Pons (tissue), 1 donor: ENCODE results near the gene ZBTB5.
"Not testable (repeated sequence)": the region's sequence is repeated elsewhere in the genome, so short reads cannot be mapped to it uniquely, and the experiment has no call there.

Experiments
- DNase-seq: peaks from one replicate; pipeline ENCODE4 v3.0.0-alpha.2; 2016; ENCODE audit warnings: low spot score

Gene ZBTB5

DNA sequence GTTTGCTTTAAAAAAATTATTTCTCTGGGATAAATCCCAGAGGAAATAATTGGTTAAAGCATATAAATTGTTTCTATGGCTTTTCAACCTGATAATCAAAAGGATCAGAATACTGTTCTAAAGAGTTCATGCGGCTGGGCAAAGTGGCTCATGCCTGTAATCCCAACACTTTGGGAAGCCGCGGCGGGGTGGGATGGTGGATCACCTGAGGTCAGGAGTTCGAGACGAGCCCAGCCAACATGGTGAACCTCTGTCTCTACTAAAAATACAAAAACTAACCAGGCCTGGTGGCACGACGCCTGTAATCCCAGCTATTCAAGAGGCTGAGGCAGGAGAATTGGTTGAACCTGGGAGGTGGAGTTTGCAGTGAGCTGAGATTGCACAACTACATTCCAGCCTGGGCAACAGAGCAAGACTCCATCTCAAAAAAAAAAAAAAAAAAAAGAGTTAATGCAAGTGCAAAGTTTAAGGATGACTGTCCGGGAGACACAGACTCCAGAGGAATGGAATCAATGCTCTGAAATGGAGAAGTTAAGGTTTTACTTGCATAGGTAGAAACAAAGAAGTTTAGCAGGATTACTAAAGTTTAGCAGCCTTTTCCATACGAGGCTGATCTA is 59.4 kb downstream of the ZBTB5 start:
- DNase-seq: no peak

GRCh38 chr9:37405350-37405749 is 59.9 kb downstream of the ZBTB5 start:
- no peak for DNase-seq

GRCh38 chr9:37404590-37404989 is 60.7 kb downstream of the ZBTB5 start:
- no peak for DNase-seq

- DNase-seq: no peak
Observed at GRCh38 chr9:37399336-37399735, 65.9 kb downstream of the ZBTB5 start.

DNA sequence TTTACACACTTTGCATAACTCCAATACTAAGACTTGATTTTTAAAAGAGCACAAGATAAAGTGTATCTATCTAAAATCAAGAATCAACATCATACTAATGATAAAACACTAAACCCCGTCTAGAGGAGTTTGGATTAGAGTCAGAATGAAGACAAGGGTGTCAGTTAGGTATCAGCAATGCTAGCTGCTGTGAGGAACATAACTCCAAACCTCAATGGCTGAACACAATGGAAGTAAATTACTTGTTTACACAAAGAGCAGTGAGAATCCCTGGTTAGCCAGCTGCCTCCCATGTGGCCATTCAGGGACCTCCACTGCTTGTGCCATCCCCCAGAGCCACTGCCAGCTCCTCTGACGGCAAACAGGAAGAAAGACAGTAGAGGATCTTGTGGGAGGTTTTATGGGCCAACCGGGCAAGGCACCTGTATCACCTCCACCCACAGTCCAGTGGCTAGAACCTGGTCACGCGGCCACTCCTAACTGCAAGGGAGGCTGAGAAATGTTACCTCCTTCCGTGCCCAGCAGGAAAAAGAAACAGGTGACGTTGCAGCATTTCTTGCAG is 66.7 kb downstream of the ZBTB5 start:
- no peak for DNase-seq

DNA sequence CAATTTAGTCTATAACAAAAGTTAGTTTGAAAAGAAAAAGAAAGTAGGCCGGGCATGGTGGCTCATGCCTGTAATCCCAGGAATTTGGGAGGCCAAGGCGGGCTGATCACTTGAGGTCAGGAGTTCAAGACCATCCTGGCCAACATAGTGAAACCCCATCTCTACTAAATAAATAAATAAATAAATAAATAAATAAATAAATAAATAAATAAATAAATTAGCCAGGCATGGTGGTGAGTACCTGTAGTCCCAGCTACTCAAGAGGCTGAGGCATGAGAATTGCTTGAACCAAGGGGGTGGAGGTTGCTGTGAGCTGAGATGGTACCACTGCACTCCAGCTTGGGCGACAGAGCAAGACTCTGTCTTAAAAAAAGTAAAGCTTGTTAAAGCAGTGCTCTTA is 67.3 kb downstream of the ZBTB5 start:
- DNase-seq: not testable (repeated sequence)

DNA sequence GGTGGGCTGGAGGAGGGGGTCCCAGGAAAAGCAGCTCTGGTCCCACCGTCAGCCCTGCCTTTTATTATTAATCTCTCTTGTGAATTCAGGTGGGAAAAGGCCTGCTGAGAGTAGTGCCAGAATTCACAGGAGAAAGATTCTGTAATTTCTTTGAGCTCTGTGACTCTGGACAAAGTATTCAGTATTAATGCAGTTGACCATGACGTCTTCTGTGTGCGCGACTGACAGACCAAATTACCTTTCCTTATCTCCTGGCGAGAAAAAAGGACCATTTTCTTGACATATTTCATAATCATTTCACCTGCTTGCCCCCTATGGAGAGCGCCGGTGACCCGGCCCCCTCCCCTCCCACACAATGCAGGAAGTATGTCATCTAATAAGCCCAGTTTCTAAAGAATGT is 69.6 kb downstream of the ZBTB5 start:
- no peak for DNase-seq

- no peak for DNase-seq
Observed at GRCh38 chr9:37395229-37395628, 70.0 kb downstream of the ZBTB5 start.

DNA sequence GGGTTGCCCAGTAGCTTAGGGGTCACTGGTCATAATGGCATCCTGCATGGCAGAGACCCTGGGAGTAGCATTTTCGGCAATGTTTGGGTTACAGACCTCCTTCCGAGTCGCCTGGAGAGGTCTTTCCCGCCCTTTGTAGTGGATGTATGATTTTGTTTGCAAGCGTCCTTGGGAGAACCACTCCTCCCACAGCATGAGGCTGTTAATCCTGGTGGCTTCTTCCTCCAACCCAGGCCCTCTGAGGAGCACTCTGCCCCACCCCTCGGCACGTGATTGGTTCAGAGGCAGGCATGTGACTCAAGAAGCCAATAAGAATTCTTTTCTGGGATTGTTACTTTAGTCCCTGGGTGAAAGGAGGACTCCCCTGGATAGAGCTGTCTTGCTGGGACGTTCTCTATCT is 73.0 kb downstream of the ZBTB5 start:
- DNase-seq: no peak

- DNase-seq: no peak
Observed at GRCh38 chr9:37390759-37391158, 74.5 kb downstream of the ZBTB5 start.
